Measurements from ENCODE around the gene P2RY14. TPM values are rescaled to one million over a fixed set of nuclear protein-coding genes. Genes with fewer than 3 reads are reported as not detected.

The P2RY14 gene
- total and polyA plus RNA-seq, 2 of the 13 experiments (the other 11 are each of a cell fraction or from before 2014, with no cell fraction given): not detected

DNA sequence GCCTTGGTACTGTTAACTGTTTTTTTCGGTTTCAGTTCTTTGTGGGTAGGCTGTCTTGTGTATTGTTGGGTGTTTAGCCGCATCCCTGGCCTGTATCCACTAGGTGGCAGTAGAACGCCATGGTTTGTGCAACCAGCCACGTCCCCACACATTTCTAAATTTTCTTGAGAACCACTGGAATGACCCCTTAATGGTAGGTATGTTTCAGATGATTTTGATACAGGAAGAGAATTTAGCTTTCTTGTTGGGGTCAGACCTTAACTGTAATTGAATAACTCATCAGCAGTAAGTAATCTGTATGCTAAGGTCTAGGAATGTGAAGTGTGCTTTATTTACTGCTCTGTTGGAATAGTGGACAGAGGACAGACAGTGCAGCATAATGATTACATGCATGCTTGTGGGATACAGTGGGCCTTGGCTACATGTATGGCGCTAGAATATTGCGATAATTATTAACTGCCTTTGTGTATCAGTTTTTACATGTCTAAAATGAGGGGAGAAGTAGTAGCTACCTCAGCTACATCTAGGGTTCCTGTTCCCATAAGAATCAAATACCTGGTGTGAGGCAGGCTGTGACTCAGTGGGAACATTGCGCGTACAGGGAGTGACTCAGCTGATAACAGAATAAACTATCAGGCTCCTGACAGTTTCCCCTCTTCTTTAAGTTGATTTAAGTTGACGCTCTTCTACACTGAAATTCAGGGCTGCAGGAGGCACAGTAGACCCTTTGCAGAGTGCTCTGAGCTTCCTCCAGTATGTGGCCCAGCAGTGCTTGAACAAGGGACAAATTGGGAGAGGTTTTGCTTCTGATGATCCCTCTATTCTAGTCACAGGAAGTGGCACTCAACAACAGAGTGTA is 50.3 kb downstream of the P2RY14 start (continued):
- TF ChIP-seq, protein P1, sequence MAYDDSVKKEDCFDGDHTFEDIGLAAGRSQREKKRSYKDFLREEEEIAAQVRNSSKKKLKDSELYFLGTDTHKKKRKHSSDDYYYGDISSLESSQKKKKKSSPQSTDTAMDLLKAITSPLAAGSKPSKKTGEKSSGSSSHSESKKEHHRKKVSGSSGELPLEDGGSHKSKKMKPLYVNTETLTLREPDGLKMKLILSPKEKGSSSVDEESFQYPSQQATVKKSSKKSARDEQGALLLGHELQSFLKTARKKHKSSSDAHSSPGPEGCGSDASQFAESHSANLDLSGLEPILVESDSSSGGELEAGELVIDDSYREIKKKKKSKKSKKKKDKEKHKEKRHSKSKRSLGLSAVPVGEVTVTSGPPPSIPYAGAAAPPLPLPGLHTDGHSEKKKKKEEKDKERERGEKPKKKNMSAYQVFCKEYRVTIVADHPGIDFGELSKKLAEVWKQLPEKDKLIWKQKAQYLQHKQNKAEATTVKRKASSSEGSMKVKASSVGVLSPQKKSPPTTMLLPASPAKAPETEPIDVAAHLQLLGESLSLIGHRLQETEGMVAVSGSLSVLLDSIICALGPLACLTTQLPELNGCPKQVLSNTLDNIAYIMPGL (CRISPR knock-in tag; IDR thresholded peaks at IDR 0.05; ENCODE audit: borderline replicate concordance in 1 of 2, low read depth in 1 of 2): 0 out of 4 replicates have a peak, but pooled peaks of 1 of the 2 experiments have one; percentile 40
- TF ChIP-seq KDM2A (CRISPR knock-in tag; IDR thresholded peaks at IDR 0.05; ENCODE audit: borderline replicate concordance, low read depth) (0 out of 2 replicates have a peak, but pooled peaks have one; percentile 35), GATAD1 (CRISPR knock-in tag; IDR thresholded peaks at IDR 0.05) (0 out of 2 replicates have a peak, but pooled peaks have one; percentile 19), SMC3 (IDR thresholded peaks at IDR 0.05; ENCODE audit: low read length) (peak; percentile 97), ZNF230 (CRISPR knock-in tag; IDR thresholded peaks at IDR 0.05) (0 out of 2 replicates have a peak, but pooled peaks have one; percentile 46), ZNF547 (CRISPR knock-in tag; IDR thresholded peaks at IDR 0.05) (peak; percentile 28; the same call in 1 of the 2 replicates), SRSF9 (IDR thresholded peaks at IDR 0.05; ENCODE audit: borderline replicate concordance, insufficient read depth, low read depth, low read length, poor library complexity, severe bottlenecking) (no peak), ATF1 (CRISPR knock-in tag; IDR thresholded peaks at IDR 0.05) (no peak), ZNF501 (CRISPR knock-in tag; IDR thresholded peaks at IDR 0.05) (peak; percentile 51; the same call in 1 of the 2 replicates), MED1 (CRISPR knock-in tag; IDR thresholded peaks at IDR 0.05) (no peak), RBM22 (optimal IDR thresholded peaks at IDR 0.05; ENCODE audit: low read length) (no peak), IRF2 (CRISPR knock-in tag; IDR thresholded peaks at IDR 0.05) (peak; percentile 37; the same call in 1 of the 2 replicates), THAP11 (CRISPR knock-in tag; IDR thresholded peaks at IDR 0.05) (peak; percentile 39; the same call in 1 of the 2 replicates), ZNF782 (CRISPR knock-in tag; IDR thresholded peaks at IDR 0.05; ENCODE audit: borderline replicate concordance) (no peak), SOX5 (CRISPR knock-in tag; IDR thresholded peaks at IDR 0.05; ENCODE audit: borderline replicate concordance) (peak; percentile 13; the same call in 1 of the 2 replicates), ZNF605 (CRISPR knock-in tag; IDR thresholded peaks at IDR 0.05) (0 out of 2 replicates have a peak, but pooled peaks have one; percentile 41), FOXK1 (CRISPR knock-in tag; IDR thresholded peaks at IDR 0.05; ENCODE audit: borderline replicate concordance, low read depth) (peak; percentile 39; the same call in 1 of the 2 replicates), FOSL2 (CRISPR knock-in tag; IDR thresholded peaks at IDR 0.05) (peak; percentile 54; the same call in 1 of the 2 replicates), FOXA3 (CRISPR knock-in tag; IDR thresholded peaks at IDR 0.05) (0 out of 2 replicates have a peak, but pooled peaks have one; percentile 50), ZNF614 (CRISPR knock-in tag; IDR thresholded peaks at IDR 0.05; ENCODE audit: borderline replicate concordance) (peak; percentile 51; the same call in 1 of the 2 replicates), MBD4 (IDR thresholded peaks at IDR 0.05; ENCODE audit: borderline replicate concordance, low read length) (0 out of 2 replicates have a peak, but pooled peaks have one; percentile 52), GATAD2A (CRISPR knock-in tag; IDR thresholded peaks at IDR 0.05) (0 out of 2 replicates have a peak, but pooled peaks have one; percentile 24), SALL1 (CRISPR knock-in tag; IDR thresholded peaks at IDR 0.05) (0 out of 2 replicates have a peak, but pooled peaks have one; percentile 13), ZC3H13 (CRISPR knock-in tag; IDR thresholded peaks at IDR 0.05) (no peak), HDAC2 (CRISPR knock-in tag; IDR thresholded peaks at IDR 0.05) (0 out of 2 replicates have a peak, but pooled peaks have one; percentile 21)
- TF ChIP-seq, protein P2, sequence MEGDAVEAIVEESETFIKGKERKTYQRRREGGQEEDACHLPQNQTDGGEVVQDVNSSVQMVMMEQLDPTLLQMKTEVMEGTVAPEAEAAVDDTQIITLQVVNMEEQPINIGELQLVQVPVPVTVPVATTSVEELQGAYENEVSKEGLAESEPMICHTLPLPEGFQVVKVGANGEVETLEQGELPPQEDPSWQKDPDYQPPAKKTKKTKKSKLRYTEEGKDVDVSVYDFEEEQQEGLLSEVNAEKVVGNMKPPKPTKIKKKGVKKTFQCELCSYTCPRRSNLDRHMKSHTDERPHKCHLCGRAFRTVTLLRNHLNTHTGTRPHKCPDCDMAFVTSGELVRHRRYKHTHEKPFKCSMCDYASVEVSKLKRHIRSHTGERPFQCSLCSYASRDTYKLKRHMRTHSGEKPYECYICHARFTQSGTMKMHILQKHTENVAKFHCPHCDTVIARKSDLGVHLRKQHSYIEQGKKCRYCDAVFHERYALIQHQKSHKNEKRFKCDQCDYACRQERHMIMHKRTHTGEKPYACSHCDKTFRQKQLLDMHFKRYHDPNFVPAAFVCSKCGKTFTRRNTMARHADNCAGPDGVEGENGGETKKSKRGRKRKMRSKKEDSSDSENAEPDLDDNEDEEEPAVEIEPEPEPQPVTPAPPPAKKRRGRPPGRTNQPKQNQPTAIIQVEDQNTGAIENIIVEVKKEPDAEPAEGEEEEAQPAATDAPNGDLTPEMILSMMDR (CRISPR knock-in tag; IDR thresholded peaks at IDR 0.05): peak; percentile 92
- TF ChIP-seq, protein P3, sequence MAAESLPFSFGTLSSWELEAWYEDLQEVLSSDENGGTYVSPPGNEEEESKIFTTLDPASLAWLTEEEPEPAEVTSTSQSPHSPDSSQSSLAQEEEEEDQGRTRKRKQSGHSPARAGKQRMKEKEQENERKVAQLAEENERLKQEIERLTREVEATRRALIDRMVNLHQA (CRISPR knock-in tag; IDR thresholded peaks at IDR 0.05): no peak

All from HepG2 (cell line).